OCI-LY1 (cell line): ENCODE data around the gene UPF2.

Experiments
- H2AFZ ChIP-seq: fragments of 200-600 bp; sonication (generic), shearing (Covaris generic); 2 replicates; pipeline ENCODE4 v1.6.0; 2014; ENCODE audit warnings: antibody characterized with exemption, mild to moderate bottlenecking, low read length
- H3F3A ChIP-seq: fragments of 200-600 bp; sonication (generic), shearing (Covaris generic); 2 replicates; pipeline ENCODE4 v1.6.0; 2014; ENCODE audit warnings: mild to moderate bottlenecking, antibody characterized with exemption, low read length, moderate library complexity; ENCODE audit not compliant: insufficient read depth
- H3K27ac ChIP-seq: fragments of 200-600 bp; sonication (generic); 2 replicates; pipeline ENCODE4 v1.5.1; 2014; ENCODE audit warnings: low read length, mixed run types, mild to moderate bottlenecking, low read depth; ENCODE audit not compliant: poor library complexity, severe bottlenecking
- H3K27me3 ChIP-seq: fragments of 200-600 bp; sonication (generic); 2 replicates; pipeline ENCODE4 v1.6.0; 2014; ENCODE audit warnings: antibody characterized with exemption, mild to moderate bottlenecking, low read length, moderate library complexity; ENCODE audit not compliant: insufficient read depth
- H3K36me3 ChIP-seq: fragments of 200-600 bp; sonication (generic); 2 replicates; pipeline ENCODE4 v1.6.1; 2014; ENCODE audit warnings: mild to moderate bottlenecking, antibody characterized with exemption, low read length, moderate library complexity, mixed read lengths; ENCODE audit not compliant: insufficient read depth
- H3K4me1 ChIP-seq: fragments of 200-600 bp; sonication (generic); 2 replicates; pipeline ENCODE4 v1.5.1; 2014; ENCODE audit warnings: mild to moderate bottlenecking, low read length, moderate library complexity; ENCODE audit not compliant: insufficient read depth, severe bottlenecking
- H3K4me2 ChIP-seq: fragments of 200-600 bp; sonication (generic), shearing (Covaris generic); 2 replicates; pipeline ENCODE4 v1.6.1; 2014; ENCODE audit warnings: low read length
- H3K4me3 ChIP-seq: fragments of 200-600 bp; sonication (generic); 2 replicates; pipeline ENCODE4 v1.5.1; 2014; ENCODE audit warnings: low read length, low read depth, mild to moderate bottlenecking, mixed read lengths; ENCODE audit not compliant: poor library complexity, severe bottlenecking
- H3K79me2 ChIP-seq: fragments of 200-600 bp; shearing (Covaris generic); 2 replicates; pipeline ENCODE4 v1.6.1; 2016; ENCODE audit warnings: mixed run types, low read length, mixed read lengths; ENCODE audit not compliant: insufficient read depth
- H3K9ac ChIP-seq: fragments of 200-600 bp; sonication (generic), shearing (Covaris generic); 2 replicates; pipeline ENCODE4 v1.6.1; 2014; ENCODE audit warnings: mild to moderate bottlenecking, low read length, mixed read lengths
- H3K9me2 ChIP-seq: fragments of 200-600 bp; sonication (generic), shearing (Covaris generic); 2 replicates; pipeline ENCODE4 v1.6.1; 2014; ENCODE audit warnings: low read depth, mild to moderate bottlenecking, low read length, mixed read lengths
- H3K9me3 ChIP-seq: fragments of 200-600 bp; shearing (Covaris generic); 2 replicates; pipeline ENCODE4 v1.6.1; 2014; ENCODE audit warnings: low read length, mixed read lengths
- H4K20me1 ChIP-seq: fragments of 200-600 bp; sonication (generic), shearing (Covaris generic); 2 replicates; pipeline ENCODE4 v1.6.0; 2016; ENCODE audit warnings: mild to moderate bottlenecking, low read length; ENCODE audit not compliant: insufficient read depth
- CTCF ChIP-seq: fragments of 200-600 bp; sonication (generic), shearing (Covaris generic); IDR thresholded peaks from 2 replicates; pipeline ENCODE4 v1.5.1; 2017; ENCODE audit warnings: mild to moderate bottlenecking, antibody characterized with exemption, low read length, moderate library complexity, mixed read lengths
- EZH2 ChIP-seq: fragments of 200-600 bp; sonication (generic), shearing (Covaris generic); IDR thresholded peaks from 2 replicates; pipeline ENCODE4 v1.8.0; 2017; ENCODE audit warnings: borderline replicate concordance, mixed run types, mild to moderate bottlenecking, antibody characterized with exemption, low read length, moderate library complexity, mixed read lengths

Gene UPF2

GRCh38 chr10:12025591-12025990 lies 17.0 kb downstream of the UPF2 start:
- Histone ChIP-seq H3K27ac (no peak overlapping the region), H3K79me2 (peaks cover 69% of the 10 kb centered on the region), H3K36me3 (peaks cover 60% of the 10 kb centered on the region), H4K20me1 (no peaks in the 10 kb centered on the region), H3K9me3 (no peaks in the 10 kb centered on the region), H3K4me1 (peaks cover 19% of the 10 kb centered on the region), H3K9me2 (no peaks in the 10 kb centered on the region), H3F3A (no peaks in the 10 kb centered on the region), H3K4me3 (no peak overlapping the region), H2AFZ (no peak overlapping the region), H3K27me3 (no peaks in the 10 kb centered on the region), H3K9ac (no peak overlapping the region), H3K4me2 (no peak overlapping the region)
- TF ChIP-seq EZH2: no peak

GRCh38 chr10:12022580-12023257 lies 19.9 kb downstream of the UPF2 start:
- no peaks in the 10 kb centered on the region for H3K9me3 ChIP-seq
- no peaks in the 10 kb centered on the region for H3F3A ChIP-seq
- H3K4me3 ChIP-seq: no peak overlapping the region
- peaks cover 65% of the 10 kb centered on the region for H3K79me2 ChIP-seq
- no peak overlapping the region for H3K27ac ChIP-seq
- H3K27me3 ChIP-seq: no peaks in the 10 kb centered on the region
- H2AFZ ChIP-seq: no peak overlapping the region
- peaks cover 37% of the 10 kb centered on the region for H3K36me3 ChIP-seq
- peak overlapping the region; percentile 28; the same call in 1 of the 2 replicates for H3K4me2 ChIP-seq
- TF ChIP-seq CTCF (no peak), EZH2 (no peak)
- H4K20me1 ChIP-seq: no peaks in the 10 kb centered on the region
- no peak overlapping the region for H3K9ac ChIP-seq
- no peaks in the 10 kb centered on the region for H3K9me2 ChIP-seq
- H3K4me1 ChIP-seq: peaks cover 19% of the 10 kb centered on the region

GRCh38 chr10:12020574-12020973 lies 22.0 kb downstream of the UPF2 start:
- H3K4me1 ChIP-seq: peaks cover 19% of the 10 kb centered on the region
- peaks cover 54% of the 10 kb centered on the region for H3K79me2 ChIP-seq
- no peak overlapping the region for H3K4me2 ChIP-seq
- H3K9me2 ChIP-seq: no peaks in the 10 kb centered on the region
- no peak overlapping the region for H3K4me3 ChIP-seq
- no peaks in the 10 kb centered on the region for H3F3A ChIP-seq
- H3K9ac ChIP-seq: no peak overlapping the region
- H3K36me3 ChIP-seq: peaks cover 18% of the 10 kb centered on the region
- TF ChIP-seq EZH2: no peak
- TF ChIP-seq CTCF: no peak
- H4K20me1 ChIP-seq: no peaks in the 10 kb centered on the region
- H3K9me3 ChIP-seq: no peaks in the 10 kb centered on the region
- H3K27ac ChIP-seq: no peak overlapping the region
- no peaks in the 10 kb centered on the region for H3K27me3 ChIP-seq
- H2AFZ ChIP-seq: no peak overlapping the region
